HepG2 (cell line): ENCODE data around the gene TMEM156. TPM values are rescaled to one million over a fixed set of nuclear protein-coding genes. Genes with fewer than 3 reads are reported as not detected.
A peak's percentile ranks its signal among the peaks of the same experiment; 100 is the strongest.

ENCODE experiments used
- ATAC-seq: fragments of 200-7000 bp; cut with Tn5 transposase; 3 replicates; pipeline ENCODE4 v1.9.1; 2020; ENCODE audit warnings: mild to moderate bottlenecking, moderate library complexity
- BruUV-seq: library from RNA; stranded (reverse); fragments of 400-500 nt; replicated peaks from 2 replicates; lab custom pipeline; 2021; lab: Mats Ljungman, UMichigan
- CTCF ChIA-PET: fragments of 300-600 bp; formaldehyde crosslinking; extraction: SDS; loops from one replicate; lab custom pipeline; 2021; ENCODE audit warnings: low total read pairs, inconsistent platforms, low intra/inter-chr PET ratio; lab: Yijun Ruan, JAX
- POLR2A ChIA-PET: fragments of 350-600 bp; sonication (Branson Sonifier 250); formaldehyde crosslinking; loops from one replicate; lab custom pipeline; 2020; ENCODE audit warnings: antibody characterized with exemption, inconsistent platforms; lab: Yijun Ruan, JAX
- DNase-seq: peaks from one replicate; pipeline ENCODE4 v3.0.0-alpha.2; 2015; ENCODE audit warnings: low spot score
- FAIRE-seq: peaks from 3 replicates; lab custom pipeline; 2011; peaks lifted over from hg19 to GRCh38; lab: Jason Lieb, UNC
- H2AFZ ChIP-seq: one replicate; pipeline ENCODE4 v1.6.1; 2011; ENCODE audit warnings: low read length, inconsistent platforms
- H3K27ac ChIP-seq: fragments of 300-600 bp; 3 replicates; pipeline ENCODE4 v1.8.0; 2011; ENCODE audit warnings: mixed run types, mild to moderate bottlenecking, mixed read lengths, low read length, inconsistent platforms; ENCODE audit not compliant: insufficient read depth; ENCODE audit errors: extremely low read length
- H3K27me3 ChIP-seq, 2 experiments: fragments of 200-600 bp in 1 of 2; 2 replicates in 1 of 2; 3 replicates in 1 of 2; pipeline versions ENCODE4 v1.6.0 to v1.8.0; 2011; ENCODE audit warnings: low read length in 2 of 2, mild to moderate bottlenecking in 2 of 2, moderate library complexity in 2 of 2, inconsistent platforms in 1 of 2; ENCODE audit not compliant: insufficient read depth in 2 of 2, control insufficient read depth in 1 of 2
- H3K36me3 ChIP-seq, 2 experiments: fragments of 200-600 bp in 1 of 2; replicated peaks in 1 of 2; 2 replicates in 1 of 2; 3 replicates in 1 of 2; pipeline versions ENCODE4 v1.5.1 to v1.8.0; 2011; ENCODE audit warnings: low read length in 2 of 2, inconsistent platforms in 1 of 2; ENCODE audit not compliant: insufficient read depth in 2 of 2, control insufficient read depth in 1 of 2
- H3K4me1 ChIP-seq: 2 replicates; pipeline ENCODE4 v1.5.1; 2012; ENCODE audit warnings: low read length, inconsistent platforms; ENCODE audit not compliant: insufficient read depth
- H3K4me2 ChIP-seq: 2 replicates; pipeline ENCODE4 v1.6.0; 2011; ENCODE audit warnings: low read depth, low read length, inconsistent platforms
- H3K4me3 ChIP-seq, 3 experiments: fragments of 200-600 bp in 1 of 3; sonication (generic), shearing (Covaris generic) in 1 of 3; replicated peaks in 1 of 3; 2 replicates each; pipeline ENCODE4 v1.5.1; 2011 to 2016; ENCODE audit warnings: low read length in 3 of 3, inconsistent platforms in 2 of 3, low read depth in 2 of 3, mild to moderate bottlenecking in 2 of 3, control low read depth in 1 of 3, mixed read lengths in 1 of 3; ENCODE audit not compliant: insufficient read depth in 1 of 3
- H3K79me2 ChIP-seq: one replicate; pipeline ENCODE4 v1.6.1; 2011; ENCODE audit warnings: low read length, inconsistent platforms; ENCODE audit not compliant: insufficient read depth
- H3K9ac ChIP-seq: 2 replicates; pipeline ENCODE4 v1.6.0; 2011; ENCODE audit warnings: mild to moderate bottlenecking, low read depth, low read length, inconsistent platforms; ENCODE audit not compliant: insufficient read depth
- H3K9me3 ChIP-seq: 2 replicates; pipeline ENCODE4 v1.5.1; 2012; ENCODE audit warnings: mild to moderate bottlenecking, low read length
- H4K20me1 ChIP-seq: 2 replicates; pipeline ENCODE4 v1.6.0; 2011; ENCODE audit warnings: inconsistent platforms, mild to moderate bottlenecking, low read length, moderate library complexity; ENCODE audit not compliant: insufficient read depth
- ATM ChIP-seq: fragments of 450-650 bp; IDR thresholded peaks from 2 replicates; pipeline ENCODE4 v1.7.1; 2017; ENCODE audit warnings: mild to moderate bottlenecking, borderline replicate concordance
- BORCS8-MEF2B ChIP-seq: sonication (generic); formaldehyde crosslinking; IDR thresholded peaks from 2 replicates; pipeline ENCODE4 v1.8.0; 2022; ENCODE audit warnings: mild to moderate bottlenecking, missing genetic modification reagents
- CREB1 ChIP-seq, 2 experiments: fragments of 450-650 bp in 1 of 2; IDR thresholded peaks; 2 replicates each; pipeline ENCODE4 v1.6.1; 2016 to 2017; ENCODE audit warnings: control low read depth in 1 of 2, mild to moderate bottlenecking in 1 of 2, missing compliant biosample characterization in 1 of 2, missing genetic modification characterization in 1 of 2
- FOSL2 ChIP-seq: sonication (generic); formaldehyde crosslinking; IDR thresholded peaks from 2 replicates; pipeline ENCODE4 v1.4.0; 2020; ENCODE audit warnings: missing genetic modification reagents
- FOXA1 ChIP-seq, 2 experiments: fragments of 450-650 bp in 1 of 2; sonication (generic) in 1 of 2; formaldehyde crosslinking in 1 of 2; IDR thresholded peaks; 2 replicates each; pipeline versions ENCODE4 v1.4.0 to v1.6.1; 2016 to 2020; ENCODE audit warnings: missing genetic modification reagents in 1 of 2
- FOXK1 ChIP-seq: sonication (generic); formaldehyde crosslinking; IDR thresholded peaks from 2 replicates; pipeline ENCODE4 v1.4.0; 2020; ENCODE audit warnings: low read depth, missing genetic modification reagents, borderline replicate concordance
- GATAD1 ChIP-seq: IDR thresholded peaks from 2 replicates; pipeline ENCODE4 v1.6.1; 2016; ENCODE audit warnings: missing genetic modification reagents, missing compliant biosample characterization
- KDM3A ChIP-seq: IDR thresholded peaks from 2 replicates; pipeline ENCODE4 v1.6.1; 2018; ENCODE audit warnings: low read depth, missing compliant biosample characterization
- MED1 ChIP-seq: sonication (generic); formaldehyde crosslinking; IDR thresholded peaks from 2 replicates; pipeline ENCODE4 v1.4.0; 2020; ENCODE audit warnings: missing genetic modification reagents
- NR3C1 ChIP-seq: sonication (generic); formaldehyde crosslinking; IDR thresholded peaks from 2 replicates; pipeline ENCODE4 v1.4.0; 2020; ENCODE audit warnings: missing genetic modification reagents
- PHF21A ChIP-seq: sonication (generic); formaldehyde crosslinking; IDR thresholded peaks from 2 replicates; pipeline ENCODE4 v1.5.0; 2020; ENCODE audit warnings: mild to moderate bottlenecking, missing genetic modification reagents
- POLR2A ChIP-seq, 2 experiments: IDR thresholded peaks; 2 replicates each; pipeline ENCODE4 v1.6.1; 2011; ENCODE audit warnings: low read depth in 2 of 2, low read length in 2 of 2, mild to moderate bottlenecking in 1 of 2, moderate library complexity in 1 of 2; ENCODE audit not compliant: insufficient read depth in 1 of 2
- RFXAP ChIP-seq: sonication (generic); formaldehyde crosslinking; IDR thresholded peaks from 2 replicates; pipeline ENCODE4 v1.4.0; 2020; ENCODE audit warnings: missing genetic modification reagents, borderline replicate concordance
- SIN3B ChIP-seq: fragments of 150-350 bp; IDR thresholded peaks from 2 replicates; pipeline ENCODE4 v1.6.1; 2014; ENCODE audit warnings: low read length
- SMARCC2 ChIP-seq: fragments of 450-650 bp; IDR thresholded peaks from 2 replicates; pipeline ENCODE4 v1.6.1; 2017; ENCODE audit warnings: antibody characterized with exemption, mild to moderate bottlenecking
- TIGD3 ChIP-seq: sonication (generic); formaldehyde crosslinking; IDR thresholded peaks from 2 replicates; pipeline ENCODE4 v1.5.1; 2020; ENCODE audit warnings: mild to moderate bottlenecking, missing genetic modification reagents, borderline replicate concordance
- TMF1 ChIP-seq: sonication (generic); formaldehyde crosslinking; IDR thresholded peaks from 2 replicates; pipeline ENCODE4 v1.8.1; 2022; ENCODE audit warnings: low read depth, missing genetic modification reagents
- ZBTB38 ChIP-seq: sonication (generic); formaldehyde crosslinking; IDR thresholded peaks from 2 replicates; pipeline ENCODE4 v1.5.1; 2020; ENCODE audit warnings: mild to moderate bottlenecking, missing genetic modification reagents
- ZMYM3 ChIP-seq: sonication (generic); formaldehyde crosslinking; IDR thresholded peaks from 2 replicates; pipeline ENCODE4 v1.5.1; 2020; ENCODE audit warnings: mild to moderate bottlenecking, missing genetic modification reagents
- ZNF101 ChIP-seq: sonication (generic); formaldehyde crosslinking; IDR thresholded peaks from 2 replicates; pipeline ENCODE4 v1.4.0; 2020; ENCODE audit warnings: mild to moderate bottlenecking, low read depth, missing genetic modification reagents, borderline replicate concordance
- ZNF121 ChIP-seq: sonication (generic); formaldehyde crosslinking; IDR thresholded peaks from 2 replicates; pipeline ENCODE4 v1.5.0; 2020; ENCODE audit warnings: mild to moderate bottlenecking, missing genetic modification reagents
- ZNF138 ChIP-seq: sonication (generic); formaldehyde crosslinking; IDR thresholded peaks from 2 replicates; pipeline ENCODE4 v1.5.0; 2020; ENCODE audit warnings: mild to moderate bottlenecking, low read depth, missing genetic modification reagents
- ZNF207 ChIP-seq: fragments of 450-650 bp; IDR thresholded peaks from 2 replicates; pipeline ENCODE4 v1.6.1; 2016; ENCODE audit warnings: antibody characterized with exemption, borderline replicate concordance
- ZNF264 ChIP-seq: sonication (generic); formaldehyde crosslinking; IDR thresholded peaks from 2 replicates; pipeline ENCODE4 v1.4.0; 2020; ENCODE audit warnings: missing genetic modification reagents
- ZNF678 ChIP-seq: sonication (generic); formaldehyde crosslinking; IDR thresholded peaks from 2 replicates; pipeline ENCODE4 v1.4.0; 2020; ENCODE audit warnings: mild to moderate bottlenecking, missing genetic modification reagents
- ZNF740 ChIP-seq: sonication (generic); formaldehyde crosslinking; IDR thresholded peaks from 2 replicates; pipeline ENCODE4 v1.4.0; 2020; ENCODE audit warnings: missing genetic modification reagents
- ZNF792 ChIP-seq: IDR thresholded peaks from 2 replicates; pipeline ENCODE4 v1.6.1; 2016
- ZSCAN25 ChIP-seq: sonication (generic); formaldehyde crosslinking; IDR thresholded peaks from 2 replicates; pipeline ENCODE4 v1.8.0; 2022; ENCODE audit warnings: mild to moderate bottlenecking, missing genetic modification reagents
- WGBS: methylation state at CpG from one replicate; pipeline ENCODE4 v1.1.6; 2017; ENCODE audit warnings: low lambda C conversion rate; 5-methylcytosine and 5-hydroxymethylcytosine counted together
- in situ Hi-C: cut with HindIII; loops from 2 replicates; pipeline ENCODE4 v1.10.0; 2017; ENCODE audit warnings: low pct_unique_long_range_greater_than_20kb; ENCODE audit not compliant: extremely low pct_ligation_motif_present
- intact Hi-C: fragments of 100-400 bp; cut with micrococcal nuclease; formaldehyde crosslinking; loops from one replicate; pipeline ENCODE4 v1.10.0; 2022; ENCODE audit not compliant: unreplicated experiment
- polyA plus RNA-seq, 8 experiments: library from polyadenylated mRNA; depleted of rRNA in 3 of 8; stranded (reverse) in 7 of 8; unstranded in 1 of 8; fragments of >200 nt; fragmentation: Illumina TruSeq in 4 of 8; extraction: Trizol in 4 of 8; gene quantifications; 2 replicates each; pipeline versions ENCODE4 v1.2.1 to v1.2.3, GENCODE V29; 2011 to 2016; ENCODE audit warnings: low read depth in 4 of 8, missing spikeins in 1 of 8, mixed read lengths in 1 of 8; ENCODE audit not compliant: insufficient read depth in 1 of 8
- total RNA-seq, 5 experiments: library from RNA; depleted of rRNA; stranded (reverse); fragments of >200 nt; fragmentation: Illumina TruSeq; extraction: Trizol; gene quantifications; 2 replicates each; pipeline ENCODE4 v1.2.3, GENCODE V29; 2016; ENCODE audit warnings: low read depth in 1 of 5

TMEM156 gene
- total and polyA plus RNA-seq, 2 of the 13 experiments (the other 11 are each of a cell fraction or from before 2014, with no cell fraction given): 1.6 TPM; not detected in 1

- no peak for TF ChIP-seq TIGD3
- no peak for TF ChIP-seq SIN3B
- no peak for TF ChIP-seq ZNF138 (CRISPR knock-in tag)
- no peak for TF ChIP-seq TMF1 (CRISPR knock-in tag)
- TF ChIP-seq FOXK1 (CRISPR knock-in tag): no peak
- TF ChIP-seq FOXA1 (IDR thresholded peaks at IDR 0.05): no peak
- no peak for TF ChIP-seq FOXA1 (CRISPR knock-in tag; IDR thresholded peaks at IDR 0.05)
- TF ChIP-seq POLR2A (IDR thresholded peaks at IDR 0.05; ENCODE audit: insufficient read depth in 1 of 2, low read depth in 2 of 2, low read length in 2 of 2): no peak
- no peak for TF ChIP-seq PHF21A (CRISPR knock-in tag)
- no peak for TF ChIP-seq ZNF792
- no peak for TF ChIP-seq RFXAP (CRISPR knock-in tag)
Measured at GRCh38 chr4:39047681-39048080, 15.5 kb upstream of the TMEM156 start (continued).

GRCh38 chr4:39046249-39046648, 14.0 kb upstream of the TMEM156 start:
- peaks cover 11% of the 10 kb centered on the region; the same call in 1 of the 2 replicates for H4K20me1 ChIP-seq
- H3K27ac ChIP-seq: peak overlapping the region; percentile 82
- no peak for FAIRE-seq
- DNase-seq: peak; percentile 41
- H3K27me3 ChIP-seq: no peaks in the 10 kb centered on the region; a peak in 1 of 5 replicates
- H3K36me3 ChIP-seq: no peaks in the 10 kb centered on the region
- intact Hi-C loops (loop anchor here (10.0 kb wide), 2 partner anchors 141 to 381 kb away; partner anchors contain the start of gene KLF3), in situ Hi-C loops (no loop called here)
- H2AFZ ChIP-seq: no peak overlapping the region
- peak overlapping the region; percentile 77 for H3K4me2 ChIP-seq
- H3K4me3 ChIP-seq: peak overlapping the region; percentile 72 to 94 (median 79)
- H3K4me1 ChIP-seq: peaks cover 64% of the 10 kb centered on the region
- no peak for ATAC-seq
- ChIA-PET POLR2A (interaction anchor here (0.9 to 5.9 kb wide), 5 partner anchors 9 to 142 kb away, joined by 4 to 27 read pairs (median 5); no protein-coding TSS in a partner anchor), CTCF (no interaction called here)
- H3K79me2 ChIP-seq: peaks cover 47% of the 10 kb centered on the region
- peak overlapping the region; percentile 84 for H3K9ac ChIP-seq
- WGBS: 29% methylated on average over 8 of the region's 8 CpGs
- TSS peak; percentile 56 for BruUV-seq
- no peaks in the 10 kb centered on the region for H3K9me3 ChIP-seq
- TF ChIP-seq CREB1 (IDR thresholded peaks at IDR 0.05) (no peak), CREB1 (CRISPR knock-in tag; IDR thresholded peaks at IDR 0.05) (peak; percentile 13; the same call in 1 of the 2 replicates), ZNF678 (no peak), SMARCC2 (no peak), BORCS8-MEF2B (CRISPR knock-in tag) (no peak), ZNF101 (CRISPR knock-in tag) (no peak), ZNF740 (no peak), ZNF121 (CRISPR knock-in tag) (peak; percentile 95), NR3C1 (CRISPR knock-in tag) (no peak), ZBTB38 (CRISPR knock-in tag) (peak; percentile 75), ATM (no peak), ZNF207 (no peak), ZMYM3 (CRISPR knock-in tag) (peak; percentile 60; the same call in 1 of the 2 replicates), MED1 (CRISPR knock-in tag) (peak; percentile 19; the same call in 1 of the 2 replicates), GATAD1 (CRISPR knock-in tag) (0 out of 2 replicates have a peak, but pooled peaks have one; percentile 21), FOSL2 (CRISPR knock-in tag) (peak; percentile 71), KDM3A (CRISPR knock-in tag) (0 out of 2 replicates have a peak, but pooled peaks have one; percentile 34), ZSCAN25 (CRISPR knock-in tag) (no peak), ZNF264 (CRISPR knock-in tag) (peak; percentile 93)
